ENCODE results near the gene NATD1. TPM values are rescaled to one million over a fixed set of nuclear protein-coding genes. Genes with fewer than 3 reads are reported as not detected.
A peak's percentile ranks its signal among the peaks of the same experiment; 100 is the strongest.

The NATD1 gene
- polyA plus RNA-seq, 1 of the 3 experiments (the other 2 are of a cell fraction), result 3.9 TPM

DNA sequence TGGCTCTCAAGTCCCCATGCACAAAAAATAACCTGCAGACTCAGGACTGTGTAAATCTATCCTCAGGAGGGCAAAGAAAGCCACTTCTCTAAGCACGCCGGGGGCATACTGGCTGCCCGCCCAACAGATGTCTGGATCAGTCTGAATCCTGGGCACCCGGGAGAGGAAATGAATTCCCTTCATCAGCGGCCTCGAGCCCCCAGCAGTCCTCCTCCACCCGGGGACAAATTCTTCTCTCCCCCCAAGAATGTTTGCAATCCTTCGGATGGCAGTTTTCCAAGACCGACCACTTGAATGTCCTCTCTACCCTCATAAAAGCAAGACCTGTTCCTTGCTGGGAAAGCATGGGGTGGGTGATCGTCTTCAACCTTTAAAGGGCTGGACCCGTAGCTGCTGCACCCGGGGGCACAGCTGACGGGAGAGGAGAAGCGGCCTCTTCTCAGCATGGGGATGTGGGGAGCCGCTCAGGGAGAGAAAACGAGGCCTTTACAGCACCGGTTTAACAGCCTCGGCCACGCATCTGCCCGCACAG, 21.9 kb upstream of the NATD1 start:
- H3K27me3 ChIP-seq (ENCODE audit: insufficient read depth), result no peaks in the 10 kb centered on the region
- WGBS (ENCODE audit: low lambda C conversion rate), result 26% methylated on average over 9 of the region's 20 CpGs
- peak overlapping the region in 1 of 2 experiments; percentile 36; a peak in 1 of 4 replicates for H3K27ac ChIP-seq (ENCODE audit: low read depth in 2 of 2, low read length in 1 of 2)
- H3K4me2 ChIP-seq, result peak overlapping the region; percentile 85
- peak overlapping the region; percentile 54 to 63 for H3K4me3 ChIP-seq (ENCODE audit: low read depth in 2 of 2, low read length in 1 of 2)
- ChIA-PET CTCF (interaction anchor here (0.8 to 9.0 kb wide), 6 partner anchors 28 to 182 kb away, joined by 3 to 91 read pairs (median 4); partner anchors contain the start of gene DHRS7B), POLR2A (interaction anchor here (1.6 kb wide), 1 partner anchor 12 kb away, joined by 4 read pairs; no protein-coding TSS in a partner anchor)
- no peaks in the 10 kb centered on the region for H3K9me2 ChIP-seq
- no peaks in the 10 kb centered on the region for H3K36me3 ChIP-seq (replicated peaks in 1 of 2; ENCODE audit: control insufficient read depth in 1 of 2, insufficient read depth in 2 of 2, low read length in 1 of 2)
- H4K20me1 ChIP-seq (ENCODE audit: insufficient read depth), result no peaks in the 10 kb centered on the region
- H3K4me1 ChIP-seq (ENCODE audit: control insufficient read depth in 1 of 2, insufficient read depth in 2 of 2, low read depth in 1 of 2, low read length in 1 of 2), result peaks cover 6 to 13% of the 10 kb centered on the region in 2 experiments; a peak in 2 of 4 replicates
- H3K9ac ChIP-seq, result peak overlapping the region; percentile 56
- no peaks in the 10 kb centered on the region for H3F3A ChIP-seq (replicated peaks; ENCODE audit: insufficient read depth)
- peak overlapping the region; percentile 93 for H2AFZ ChIP-seq (ENCODE audit: low read depth)
- TF ChIP-seq EP300 (IDR thresholded peaks at IDR 0.05; ENCODE audit: borderline replicate concordance in 1 of 2, low read depth in 1 of 2, low read length in 1 of 2), result no peak
- no peak for TF ChIP-seq MEF2A (IDR thresholded peaks at IDR 0.05; ENCODE audit: borderline replicate concordance, low read depth)
- TF ChIP-seq, protein P1, sequence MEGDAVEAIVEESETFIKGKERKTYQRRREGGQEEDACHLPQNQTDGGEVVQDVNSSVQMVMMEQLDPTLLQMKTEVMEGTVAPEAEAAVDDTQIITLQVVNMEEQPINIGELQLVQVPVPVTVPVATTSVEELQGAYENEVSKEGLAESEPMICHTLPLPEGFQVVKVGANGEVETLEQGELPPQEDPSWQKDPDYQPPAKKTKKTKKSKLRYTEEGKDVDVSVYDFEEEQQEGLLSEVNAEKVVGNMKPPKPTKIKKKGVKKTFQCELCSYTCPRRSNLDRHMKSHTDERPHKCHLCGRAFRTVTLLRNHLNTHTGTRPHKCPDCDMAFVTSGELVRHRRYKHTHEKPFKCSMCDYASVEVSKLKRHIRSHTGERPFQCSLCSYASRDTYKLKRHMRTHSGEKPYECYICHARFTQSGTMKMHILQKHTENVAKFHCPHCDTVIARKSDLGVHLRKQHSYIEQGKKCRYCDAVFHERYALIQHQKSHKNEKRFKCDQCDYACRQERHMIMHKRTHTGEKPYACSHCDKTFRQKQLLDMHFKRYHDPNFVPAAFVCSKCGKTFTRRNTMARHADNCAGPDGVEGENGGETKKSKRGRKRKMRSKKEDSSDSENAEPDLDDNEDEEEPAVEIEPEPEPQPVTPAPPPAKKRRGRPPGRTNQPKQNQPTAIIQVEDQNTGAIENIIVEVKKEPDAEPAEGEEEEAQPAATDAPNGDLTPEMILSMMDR (IDR thresholded peaks at IDR 0.05), result no peak
- TF ChIP-seq, protein P2, sequence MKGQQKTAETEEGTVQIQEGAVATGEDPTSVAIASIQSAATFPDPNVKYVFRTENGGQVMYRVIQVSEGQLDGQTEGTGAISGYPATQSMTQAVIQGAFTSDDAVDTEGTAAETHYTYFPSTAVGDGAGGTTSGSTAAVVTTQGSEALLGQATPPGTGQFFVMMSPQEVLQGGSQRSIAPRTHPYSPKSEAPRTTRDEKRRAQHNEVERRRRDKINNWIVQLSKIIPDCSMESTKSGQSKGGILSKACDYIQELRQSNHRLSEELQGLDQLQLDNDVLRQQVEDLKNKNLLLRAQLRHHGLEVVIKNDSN (IDR thresholded peaks at IDR 0.05; ENCODE audit: borderline replicate concordance, low read depth), result no peak
- no peak for TF ChIP-seq NRF1 (IDR thresholded peaks at IDR 0.05; ENCODE audit: low read depth, low read length)
- H3K79me2 ChIP-seq (ENCODE audit: insufficient read depth), result no peaks in the 10 kb centered on the region
- H3K9me3 ChIP-seq, result no peaks in the 10 kb centered on the region
- peak; percentile 62 for DNase-seq

DNA sequence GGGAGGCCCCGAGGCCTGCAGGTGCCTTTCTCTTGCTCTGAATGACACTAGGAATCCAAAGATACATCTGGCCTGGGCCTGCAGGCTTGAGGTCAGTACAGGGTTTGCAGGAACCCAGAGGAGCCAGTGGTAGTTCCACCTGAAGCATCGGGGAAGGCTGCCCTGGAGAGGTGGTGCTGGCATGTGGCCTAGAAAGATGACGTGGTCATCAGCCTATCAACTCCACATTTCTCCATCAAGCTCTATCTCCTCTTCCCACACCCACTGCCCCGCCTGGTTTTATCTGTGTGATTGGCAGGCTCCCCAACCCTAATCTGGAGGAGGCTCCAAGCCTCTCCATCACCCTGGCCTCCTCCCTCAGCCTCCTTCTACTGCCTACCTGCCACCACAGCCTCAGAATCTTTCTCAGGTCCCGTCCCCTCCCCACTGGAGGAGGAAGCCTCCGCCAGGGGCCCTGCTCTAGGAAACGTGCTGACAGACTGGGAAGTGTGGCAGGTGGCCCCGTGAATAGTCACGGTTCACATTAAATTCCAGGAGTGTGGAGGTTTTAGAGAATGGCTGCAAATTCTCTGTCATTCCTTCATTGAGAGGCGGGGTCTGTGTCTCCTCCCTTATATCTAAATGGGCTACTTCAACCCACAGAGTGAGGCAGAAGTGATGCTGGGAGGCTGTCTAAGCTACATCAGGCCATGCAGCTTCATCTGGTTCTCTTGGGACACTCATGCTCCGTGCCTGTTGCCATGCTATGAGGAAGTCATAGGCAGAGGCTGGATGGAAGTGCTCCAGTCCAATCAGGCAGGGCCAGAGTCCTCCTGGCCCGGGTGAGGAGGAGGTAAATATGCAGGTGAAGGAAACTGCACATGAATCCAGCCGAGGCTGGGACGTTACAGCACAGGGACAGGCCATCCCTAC, 19.9 kb upstream of the NATD1 start:
- H3K9me3 ChIP-seq, result no peaks in the 10 kb centered on the region
- H3K36me3 ChIP-seq (replicated peaks in 1 of 2; ENCODE audit: control insufficient read depth in 1 of 2, insufficient read depth in 2 of 2, low read length in 1 of 2), result no peaks in the 10 kb centered on the region
- no peaks in the 10 kb centered on the region for H3F3A ChIP-seq (replicated peaks; ENCODE audit: insufficient read depth)
- H3K27ac ChIP-seq (ENCODE audit: low read depth in 2 of 2, low read length in 1 of 2), result no peak overlapping the region
- ChIA-PET POLR2A (no interaction called here), CTCF (interaction anchor here (1.9 to 9.0 kb wide), 4 partner anchors 11 to 239 kb away, joined by 5 to 91 read pairs (median 7); partner anchors contain the start of gene DHRS7B)
- no peak overlapping the region for H2AFZ ChIP-seq (ENCODE audit: low read depth)
- no peaks in the 10 kb centered on the region for H3K27me3 ChIP-seq (ENCODE audit: insufficient read depth)
- 83% methylated on average over 13 of the region's 14 CpGs for WGBS (ENCODE audit: low lambda C conversion rate)
- no peak overlapping the region for H3K9ac ChIP-seq
- H3K79me2 ChIP-seq (ENCODE audit: insufficient read depth), result no peaks in the 10 kb centered on the region
- H3K4me2 ChIP-seq, result no peak overlapping the region
- no peak overlapping the region for H3K4me3 ChIP-seq (ENCODE audit: low read depth in 2 of 2, low read length in 1 of 2)
- no peak for DNase-seq
- peaks cover 6 to 13% of the 10 kb centered on the region in 2 experiments; a peak in 2 of 4 replicates for H3K4me1 ChIP-seq (ENCODE audit: control insufficient read depth in 1 of 2, insufficient read depth in 2 of 2, low read depth in 1 of 2, low read length in 1 of 2)
- no peaks in the 10 kb centered on the region for H4K20me1 ChIP-seq (ENCODE audit: insufficient read depth)
- no peaks in the 10 kb centered on the region for H3K9me2 ChIP-seq
- TF ChIP-seq, protein P1 (IDR thresholded peaks at IDR 0.05), result no peak
- TF ChIP-seq POLR2AphosphoS5 (IDR thresholded peaks at IDR 0.05; ENCODE audit: low read depth, low read length) (no peak), YY1 (IDR thresholded peaks at IDR 0.05; ENCODE audit: low read depth) (no peak), EP300 (IDR thresholded peaks at IDR 0.05; ENCODE audit: borderline replicate concordance in 1 of 2, low read depth in 1 of 2, low read length in 1 of 2) (no peak), CHD2 (IDR thresholded peaks at IDR 0.05; ENCODE audit: low read length, partially characterized antibody) (no peak), FOSL2 (IDR thresholded peaks at IDR 0.05; ENCODE audit: borderline replicate concordance, low read depth) (no peak), ELF1 (IDR thresholded peaks at IDR 0.05) (no peak), TEAD4 (IDR thresholded peaks at IDR 0.05; ENCODE audit: borderline replicate concordance, insufficient read depth) (no peak), RAD21 (IDR thresholded peaks at IDR 0.05; ENCODE audit: low read length) (no peak), TCF12 (IDR thresholded peaks at IDR 0.05) (no peak), FOXJ3 (CRISPR knock-in tag; IDR thresholded peaks at IDR 0.05) (no peak), SMC3 (IDR thresholded peaks at IDR 0.05; ENCODE audit: low read depth, low read length) (no peak), JUND (IDR thresholded peaks at IDR 0.05) (no peak), MEF2A (IDR thresholded peaks at IDR 0.05; ENCODE audit: borderline replicate concordance, low read depth) (no peak)
- TF ChIP-seq, protein P3, sequence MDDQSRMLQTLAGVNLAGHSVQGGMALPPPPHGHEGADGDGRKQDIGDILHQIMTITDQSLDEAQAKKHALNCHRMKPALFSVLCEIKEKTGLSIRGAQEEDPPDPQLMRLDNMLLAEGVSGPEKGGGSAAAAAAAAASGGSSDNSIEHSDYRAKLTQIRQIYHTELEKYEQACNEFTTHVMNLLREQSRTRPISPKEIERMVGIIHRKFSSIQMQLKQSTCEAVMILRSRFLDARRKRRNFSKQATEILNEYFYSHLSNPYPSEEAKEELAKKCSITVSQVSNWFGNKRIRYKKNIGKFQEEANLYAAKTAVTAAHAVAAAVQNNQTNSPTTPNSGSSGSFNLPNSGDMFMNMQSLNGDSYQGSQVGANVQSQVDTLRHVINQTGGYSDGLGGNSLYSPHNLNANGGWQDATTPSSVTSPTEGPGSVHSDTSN (IDR thresholded peaks at IDR 0.05), result no peak
- TF ChIP-seq, protein P4, sequence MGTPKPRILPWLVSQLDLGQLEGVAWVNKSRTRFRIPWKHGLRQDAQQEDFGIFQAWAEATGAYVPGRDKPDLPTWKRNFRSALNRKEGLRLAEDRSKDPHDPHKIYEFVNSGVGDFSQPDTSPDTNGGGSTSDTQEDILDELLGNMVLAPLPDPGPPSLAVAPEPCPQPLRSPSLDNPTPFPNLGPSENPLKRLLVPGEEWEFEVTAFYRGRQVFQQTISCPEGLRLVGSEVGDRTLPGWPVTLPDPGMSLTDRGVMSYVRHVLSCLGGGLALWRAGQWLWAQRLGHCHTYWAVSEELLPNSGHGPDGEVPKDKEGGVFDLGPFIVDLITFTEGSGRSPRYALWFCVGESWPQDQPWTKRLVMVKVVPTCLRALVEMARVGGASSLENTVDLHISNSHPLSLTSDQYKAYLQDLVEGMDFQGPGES (IDR thresholded peaks at IDR 0.05; ENCODE audit: low read depth, low read length), result no peak

All from SK-N-SH (cell line).